ENCODE results near the gene TMEM51. TPM values are rescaled to one million over a fixed set of nuclear protein-coding genes. Genes with fewer than 3 reads are reported as not detected.
A peak's percentile ranks its signal among the peaks of the same experiment; 100 is the strongest.

TMEM51 gene
- total and polyA plus RNA-seq, 2 of the 13 experiments (the other 11 are each of a cell fraction or from before 2014, with no cell fraction given): 12.2 to 22.3 TPM

DNA sequence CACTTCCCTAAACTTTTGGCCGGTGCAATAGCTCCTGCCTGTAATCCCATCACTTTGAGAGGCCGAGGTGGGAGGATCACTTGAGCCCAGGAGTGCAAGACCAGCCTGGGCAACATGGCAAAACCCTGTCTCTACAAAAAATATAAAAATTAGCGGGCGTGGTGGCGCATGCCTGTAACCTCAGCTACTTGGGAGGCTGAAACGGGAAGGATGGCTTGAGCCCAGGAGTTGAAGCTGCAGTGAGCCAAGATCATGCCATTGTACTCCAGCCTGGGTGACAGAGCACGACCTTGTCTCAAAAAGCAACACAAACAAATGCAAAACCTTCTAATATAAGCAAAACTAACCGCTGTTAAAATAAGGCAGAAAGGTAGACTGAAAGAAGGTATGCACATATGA lies 25.9 kb downstream of the TMEM51 start:
- no peak overlapping the region for H2AFZ ChIP-seq (ENCODE audit: low read length)
- peaks cover 0 to 14% of the 10 kb centered on the region in 2 experiments; a peak in 1 of 5 replicates for H3K36me3 ChIP-seq (replicated peaks in 1 of 2; ENCODE audit: control insufficient read depth in 1 of 2, insufficient read depth in 2 of 2, low read length in 2 of 2)
- BruUV-seq (replicated peaks): no TSS peak
- no peaks in the 10 kb centered on the region for H3K9me3 ChIP-seq (ENCODE audit: low read length)
- peaks cover 79% of the 10 kb centered on the region for H3K79me2 ChIP-seq (ENCODE audit: insufficient read depth, low read length)
- WGBS (ENCODE audit: low lambda C conversion rate): 82% methylated on average over 8 of the region's 8 CpGs
- H3K27me3 ChIP-seq (ENCODE audit: control insufficient read depth in 1 of 2, insufficient read depth in 2 of 2, low read length in 2 of 2): no peaks in the 10 kb centered on the region
- CTCF ChIA-PET (ENCODE audit: low intra/inter-chr PET ratio, low total read pairs): no interaction called here
- no peak overlapping the region; the same call in 1 of the 2 replicates for H3K4me2 ChIP-seq (ENCODE audit: low read depth, low read length)
- FAIRE-seq: no peak
- peaks cover 93% of the 10 kb centered on the region for H3K4me1 ChIP-seq (ENCODE audit: insufficient read depth, low read length)
- in situ Hi-C loops (cut with HindIII; ENCODE audit: extremely low pct_ligation_motif_present, low pct_unique_long_range_greater_than_20kb) (no loop called here), intact Hi-C loops (cut with micrococcal nuclease; ENCODE audit: unreplicated experiment) (no loop called here)
- peaks cover 33% of the 10 kb centered on the region for H4K20me1 ChIP-seq (ENCODE audit: insufficient read depth, low read length)
- TF ChIP-seq IKZF4 (CRISPR knock-in tag; IDR thresholded peaks at IDR 0.05; ENCODE audit: borderline replicate concordance, low read depth, not compliant biosample characterization) (no peak), HIVEP1 (CRISPR knock-in tag; IDR thresholded peaks at IDR 0.05) (no peak), ZNF530 (CRISPR knock-in tag; IDR thresholded peaks at IDR 0.05; ENCODE audit: low read depth) (no peak), RFX3 (CRISPR knock-in tag; IDR thresholded peaks at IDR 0.05) (no peak), ZBTB40 (IDR thresholded peaks at IDR 0.05) (no peak), ZBTB40 (CRISPR knock-in tag; IDR thresholded peaks at IDR 0.05) (no peak), HBP1 (CRISPR knock-in tag; IDR thresholded peaks at IDR 0.05; ENCODE audit: low read depth) (no peak), RELA (CRISPR knock-in tag; IDR thresholded peaks at IDR 0.05) (no peak)
- no peak overlapping the region for H3K4me3 ChIP-seq (replicated peaks in 1 of 3; ENCODE audit: insufficient read depth in 1 of 3, low read depth in 2 of 3, low read length in 3 of 3)
- no peak for DNase-seq (ENCODE audit: low spot score)
- POLR2A ChIA-PET: interaction anchor here (0.8 to 3.1 kb wide), 4 partner anchors 8 to 28 kb away, joined by 4 to 13 read pairs (median 4); no protein-coding TSS in a partner anchor
- H3K9ac ChIP-seq (ENCODE audit: insufficient read depth, low read depth, low read length): no peak overlapping the region
- ATAC-seq: no peak
- peak overlapping the region; percentile 11 for H3K27ac ChIP-seq (ENCODE audit: extremely low read length, insufficient read depth, low read length)
